ENCODE data around the gene ABCA9. TPM values are rescaled to one million over a fixed set of nuclear protein-coding genes. Genes with fewer than 3 reads are reported as not detected.

Gene ABCA9
- polyA plus RNA-seq, 2 of the 4 experiments (the other 2 are of a cell fraction), result 0.01 TPM; not detected in 1

DNA sequence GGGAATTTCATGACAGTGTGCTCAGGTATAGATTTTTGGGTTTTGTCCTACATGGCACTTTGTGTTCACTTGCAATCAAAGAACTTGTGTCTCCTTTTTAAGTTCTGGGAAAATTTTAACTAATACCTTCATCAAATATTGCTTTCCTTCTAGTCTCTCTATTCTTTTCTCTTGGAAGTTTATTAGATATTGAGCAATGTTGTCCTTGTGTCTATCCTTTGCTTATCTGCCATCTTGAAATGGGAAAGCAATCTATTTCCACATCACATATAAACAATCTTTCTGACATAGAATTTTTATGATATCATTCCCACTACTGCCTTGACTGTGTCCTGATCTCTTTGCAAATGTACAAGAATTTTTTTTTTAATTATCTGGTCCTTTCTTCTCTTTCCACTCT, 4.4 kb upstream of the ABCA9 start:
- ChIA-PET CTCF (no interaction called here), POLR2A (no interaction called here)
- Histone ChIP-seq H3K4me1 (no peaks in the 10 kb centered on the region), H3K27ac (no peak overlapping the region), H3K4me3 (no peak overlapping the region), H3K9me3 (no peaks in the 10 kb centered on the region), H3K4me2 (no peak overlapping the region)
- ATAC-seq (no peak), DNase-seq (ENCODE audit: low read depth in 1 of 2, low spot score in 1 of 2) (no peak), FAIRE-seq (no peak)
- TF ChIP-seq SMC3 (IDR thresholded peaks at IDR 0.05), result no peak
- no peak for TF ChIP-seq RARB (CRISPR knock-in tag; IDR thresholded peaks at IDR 0.05)
- TF ChIP-seq MAZ (IDR thresholded peaks at IDR 0.05; ENCODE audit: borderline replicate concordance, low read depth, low read length), result no peak
- TF ChIP-seq RFX5 (IDR thresholded peaks at IDR 0.05), result no peak
- no peak for TF ChIP-seq E2F6 (IDR thresholded peaks at IDR 0.05; ENCODE audit: borderline replicate concordance, low read depth)
- no peak for TF ChIP-seq NR3C1 (IDR thresholded peaks at IDR 0.05)
- TF ChIP-seq USF2 (IDR thresholded peaks at IDR 0.05), result no peak
- TF ChIP-seq CHD2 (IDR thresholded peaks at IDR 0.05; ENCODE audit: low read length, partially characterized antibody), result no peak
- no peak for TF ChIP-seq GATA3 (IDR thresholded peaks at IDR 0.05; ENCODE audit: borderline replicate concordance)
- TF ChIP-seq ZC3H11A (IDR thresholded peaks at IDR 0.05), result no peak
- TF ChIP-seq, protein P1, sequence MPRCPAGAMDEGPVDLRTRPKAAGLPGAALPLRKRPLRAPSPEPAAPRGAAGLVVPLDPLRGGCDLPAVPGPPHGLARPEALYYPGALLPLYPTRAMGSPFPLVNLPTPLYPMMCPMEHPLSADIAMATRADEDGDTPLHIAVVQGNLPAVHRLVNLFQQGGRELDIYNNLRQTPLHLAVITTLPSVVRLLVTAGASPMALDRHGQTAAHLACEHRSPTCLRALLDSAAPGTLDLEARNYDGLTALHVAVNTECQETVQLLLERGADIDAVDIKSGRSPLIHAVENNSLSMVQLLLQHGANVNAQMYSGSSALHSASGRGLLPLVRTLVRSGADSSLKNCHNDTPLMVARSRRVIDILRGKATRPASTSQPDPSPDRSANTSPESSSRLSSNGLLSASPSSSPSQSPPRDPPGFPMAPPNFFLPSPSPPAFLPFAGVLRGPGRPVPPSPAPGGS (IDR thresholded peaks at IDR 0.05), result no peak
- TF ChIP-seq PBX3 (IDR thresholded peaks at IDR 0.05), result no peak
- TF ChIP-seq TFCP2L1 (CRISPR knock-in tag; IDR thresholded peaks at IDR 0.05), result no peak
- TF ChIP-seq HOXA7 (CRISPR knock-in tag; IDR thresholded peaks at IDR 0.05), result no peak
- no peak for TF ChIP-seq HES2 (IDR thresholded peaks at IDR 0.05)
- no peak for TF ChIP-seq FOSL2 (IDR thresholded peaks at IDR 0.05)
- TF ChIP-seq FOSL2 (CRISPR knock-in tag; IDR thresholded peaks at IDR 0.05), result no peak

GRCh38 chr17:69064476-69064875, 3.7 kb upstream of the ABCA9 start:
- DNase-seq (ENCODE audit: low read depth in 1 of 2, low spot score in 1 of 2) (no peak), ATAC-seq (no peak), FAIRE-seq (no peak)
- Histone ChIP-seq H3K9me3 (no peaks in the 10 kb centered on the region), H3K27ac (no peak overlapping the region), H3K4me3 (no peak overlapping the region), H3K4me2 (no peak overlapping the region), H3K4me1 (no peaks in the 10 kb centered on the region)
- ChIA-PET POLR2A (no interaction called here), CTCF (no interaction called here)
- WGBS (ENCODE audit: missing lambda C conversion rate), result 48% methylated on average over 1 of the region's 1 CpG
- TF ChIP-seq JUNB (IDR thresholded peaks at IDR 0.05), result no peak
- TF ChIP-seq HOXB5 (CRISPR knock-in tag; IDR thresholded peaks at IDR 0.05), result no peak
- TF ChIP-seq ZNF302 (CRISPR knock-in tag; IDR thresholded peaks at IDR 0.05), result no peak
- TF ChIP-seq CTCF (IDR thresholded peaks at IDR 0.05), result no peak
- TF ChIP-seq MYC (IDR thresholded peaks at IDR 0.05; ENCODE audit: borderline replicate concordance, low read length), result no peak

Measured in A549 (cell line).